ENCODE measurements around the gene SLC28A1.
"Not testable (repeated sequence)": the region's sequence is repeated elsewhere in the genome, so short reads cannot be mapped to it uniquely, and the experiment has no call there.

Gene SLC28A1

GRCh38 chr15:84874981-84875699 lies 9.3 kb upstream of the SLC28A1 start:
- no peak for TF ChIP-seq CTCF (IDR thresholded peaks at IDR 0.05; ENCODE audit: low read depth, low read length, missing control alignments)
- no peak overlapping the region for H3K4me3 ChIP-seq (ENCODE audit: low read depth, low read length)
- no peak for DNase-seq (ENCODE audit: low read depth)
- in situ Hi-C loops (cut with HindIII; ENCODE audit: low sequenced_read_pairs), result no loop called here

GRCh38 chr15:84876269-84876668 lies 8.2 kb upstream of the SLC28A1 start:
- no peak for DNase-seq (ENCODE audit: low read depth)
- TF ChIP-seq CTCF (IDR thresholded peaks at IDR 0.05; ENCODE audit: low read depth, low read length, missing control alignments), result no peak
- in situ Hi-C loops (cut with HindIII; ENCODE audit: low sequenced_read_pairs), result no loop called here
- no peak overlapping the region for H3K4me3 ChIP-seq (ENCODE audit: low read depth, low read length)

GRCh38 chr15:84877701-84878100 lies 6.8 kb upstream of the SLC28A1 start:
- DNase-seq (ENCODE audit: low read depth); H3K4me3 ChIP-seq (ENCODE audit: low read depth, low read length); in situ Hi-C loops (cut with HindIII; ENCODE audit: low sequenced_read_pairs): not testable (repeated sequence)

GRCh38 chr15:84878504-84878903 lies 6.0 kb upstream of the SLC28A1 start:
- no peak overlapping the region for H3K4me3 ChIP-seq (ENCODE audit: low read depth, low read length)
- in situ Hi-C loops (cut with HindIII; ENCODE audit: low sequenced_read_pairs), result no loop called here
- peak; percentile 58 for TF ChIP-seq CTCF (IDR thresholded peaks at IDR 0.05; ENCODE audit: low read depth, low read length, missing control alignments)
- DNase-seq (ENCODE audit: low read depth), result no peak

GRCh38 chr15:84879088-84879780 lies 5.2 kb upstream of the SLC28A1 start:
- in situ Hi-C loops (cut with HindIII; ENCODE audit: low sequenced_read_pairs), result no loop called here
- no peak overlapping the region for H3K4me3 ChIP-seq (ENCODE audit: low read depth, low read length)
- no peak for DNase-seq (ENCODE audit: low read depth)
- TF ChIP-seq CTCF (IDR thresholded peaks at IDR 0.05; ENCODE audit: low read depth, low read length, missing control alignments), result no peak

- in situ Hi-C loops (cut with HindIII; ENCODE audit: low sequenced_read_pairs), result no loop called here
- H3K4me3 ChIP-seq (ENCODE audit: low read depth, low read length), result no peak overlapping the region
- DNase-seq (ENCODE audit: low read depth), result no peak
- no peak for TF ChIP-seq CTCF (IDR thresholded peaks at IDR 0.05; ENCODE audit: low read depth, low read length, missing control alignments)
Measured at GRCh38 chr15:84880007-84880406, 4.5 kb upstream of the SLC28A1 start.

GRCh38 chr15:84880822-84881519 lies 3.5 kb upstream of the SLC28A1 start:
- in situ Hi-C loops (cut with HindIII; ENCODE audit: low sequenced_read_pairs), result no loop called here
- H3K4me3 ChIP-seq (ENCODE audit: low read depth, low read length), result no peak overlapping the region
- no peak for TF ChIP-seq CTCF (IDR thresholded peaks at IDR 0.05; ENCODE audit: low read depth, low read length, missing control alignments)
- no peak for DNase-seq (ENCODE audit: low read depth)
